CD8-positive, alpha-beta memory T cell (primary cell): ENCODE measurements around the gene EOLA1. TPM values are rescaled to one million over a fixed set of nuclear protein-coding genes. Genes with fewer than 3 reads are reported as not detected.
"Not testable (repeated sequence)": the region's sequence is repeated elsewhere in the genome, so short reads cannot be mapped to it uniquely, and the experiment has no call there.

Experiments used
- CTCF ChIA-PET: fragments of 350-600 bp; sonication (Branson Sonifier 250); formaldehyde crosslinking; loops from one replicate; lab custom pipeline; 2021; ENCODE audit warnings: antibody characterized with exemption; lab: Charles Lee
- POLR2A ChIA-PET: fragments of 350-600 bp; sonication (Branson Sonifier 250); formaldehyde crosslinking; loops from one replicate; lab custom pipeline; 2021; ENCODE audit warnings: antibody characterized with exemption; lab: Charles Lee
- DNase-seq, 5 donors: peaks; one replicate each; pipeline versions ENCODE4 v3.0.0 to v3.0.0-alpha.2; 2020 to 2022; ENCODE audit warnings: mixed read lengths in 1 of 5
- H3K27ac ChIP-seq: one replicate; pipeline ENCODE4 v1.7.0; 2013; ENCODE audit warnings: low read depth, mild to moderate bottlenecking, low read length, moderate library complexity
- H3K27me3 ChIP-seq: 2 replicates; pipeline ENCODE4 v1.7.0; 2013; ENCODE audit warnings: low read length, mild to moderate bottlenecking; ENCODE audit not compliant: insufficient read depth, poor library complexity, severe bottlenecking
- H3K36me3 ChIP-seq: 2 replicates; pipeline ENCODE4 v1.7.0; 2013; ENCODE audit warnings: mild to moderate bottlenecking, low read length, moderate library complexity; ENCODE audit not compliant: insufficient read depth
- H3K4me1 ChIP-seq: 2 replicates; pipeline ENCODE4 v1.7.0; 2013; ENCODE audit warnings: mild to moderate bottlenecking, low read length, moderate library complexity; ENCODE audit not compliant: insufficient read depth
- H3K4me3 ChIP-seq: 2 replicates; pipeline ENCODE4 v1.7.0; 2013; ENCODE audit warnings: mild to moderate bottlenecking, low read length
- H3K9me3 ChIP-seq: 2 replicates; pipeline ENCODE4 v1.7.0; 2013; ENCODE audit warnings: mild to moderate bottlenecking, low read length
- H3K27ac Mint-ChIP-seq, 8 donors: one replicate each; pipeline ENCODE4 v1.8.0; 2020 to 2021; ENCODE audit warnings: mixed read lengths in 8 of 8, mild to moderate bottlenecking in 6 of 8, inconsistent platforms in 3 of 8, moderate library complexity in 3 of 8
- H3K27me3 Mint-ChIP-seq, 2 donors: one replicate each; pipeline ENCODE4 v1.8.0; 2020 to 2021; ENCODE audit warnings: mixed read lengths in 2 of 2, mild to moderate bottlenecking in 1 of 2, moderate library complexity in 1 of 2
- H3K36me3 Mint-ChIP-seq, 3 donors: one replicate each; pipeline ENCODE4 v1.8.0; 2020 to 2021; ENCODE audit warnings: mixed read lengths in 3 of 3, inconsistent platforms in 1 of 3, mild to moderate bottlenecking in 1 of 3
- H3K4me1 Mint-ChIP-seq, 3 donors: one replicate each; pipeline ENCODE4 v1.8.0; 2020 to 2021; ENCODE audit warnings: mixed read lengths in 3 of 3, inconsistent platforms in 1 of 3, mild to moderate bottlenecking in 1 of 3
- H3K4me3 Mint-ChIP-seq, 7 donors: one replicate each; pipeline ENCODE4 v1.8.0; 2020 to 2021; ENCODE audit warnings: mixed read lengths in 7 of 7, mild to moderate bottlenecking in 6 of 7, moderate library complexity in 4 of 7, inconsistent platforms in 2 of 7
- H3K9me3 Mint-ChIP-seq, 5 donors: one replicate each; pipeline ENCODE4 v1.8.0; 2020 to 2022; ENCODE audit warnings: mixed read lengths in 5 of 5, mild to moderate bottlenecking in 3 of 5, moderate library complexity in 2 of 5, inconsistent platforms in 1 of 5
- polyA plus RNA-seq: library from polyadenylated mRNA; unstranded; fragments of 300-500 nt; fragmentation: Illumina TruSeq; gene quantifications from one replicate; pipeline ENCODE4 v1.2.3, GENCODE V29; 2021
- total RNA-seq, 2 experiments: library from RNA; stranded (reverse); gene quantifications; one replicate each; pipeline ENCODE4 v1.2.3, GENCODE V29; 2021

Gene EOLA1
- total and polyA plus RNA-seq, 3 experiments from 2014 or later = 19.9 to 35.3 (median 33.4) TPM

GRCh38 chrX:149498767-149499166 lies 42.0 kb upstream of the EOLA1 start:
- Histone ChIP-seq H3K4me3 (no peak overlapping the region), H3K36me3 (peaks cover 64% of the 10 kb centered on the region), H3K9me3 (no peaks in the 10 kb centered on the region), H3K27me3 (no peaks in the 10 kb centered on the region), H3K4me1 (peaks cover 16% of the 10 kb centered on the region), H3K27ac (no peak overlapping the region)
- no peak for DNase-seq
- H3K4me1 Mint-ChIP-seq = peaks cover 22 to 57% (median 34%) of the 10 kb centered on the region in 3 donors
- H3K4me3 Mint-ChIP-seq = peak overlapping the region in 1 of 7 donors; percentile 29
- peaks cover 4 to 32% (median 4%) of the 10 kb centered on the region in 3 donors for H3K36me3 Mint-ChIP-seq
- peak overlapping the region in 2 of 8 donors; percentile 54 to 99 for H3K27ac Mint-ChIP-seq
- ChIA-PET POLR2A (no interaction called here), CTCF (no interaction called here)
- H3K9me3 Mint-ChIP-seq = no peaks in the 10 kb centered on the region
- H3K27me3 Mint-ChIP-seq = peaks cover 0 to 8% of the 10 kb centered on the region in 2 donors

DNA sequence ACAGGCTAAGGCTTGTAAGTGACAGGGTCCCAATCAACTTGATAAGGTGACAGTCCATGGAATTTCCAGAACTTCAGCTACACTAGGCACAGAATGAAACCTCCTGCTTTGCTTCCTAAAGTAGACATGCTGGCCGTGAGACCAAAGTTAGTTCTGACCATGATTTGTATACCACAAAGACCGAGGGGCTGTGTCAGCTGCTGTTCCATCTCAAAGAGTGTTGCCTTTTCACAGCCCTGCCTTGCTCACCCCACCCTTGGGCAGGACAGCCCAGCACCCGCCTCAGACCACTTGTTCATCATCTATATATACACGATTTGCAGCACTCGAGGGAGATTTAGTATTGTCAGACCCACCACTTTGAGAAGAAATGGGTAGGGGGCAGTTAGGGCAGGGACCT lies 41.0 kb upstream of the EOLA1 start:
- Histone ChIP-seq H3K4me1 (peaks cover 24% of the 10 kb centered on the region), H3K36me3 (peaks cover 56% of the 10 kb centered on the region), H3K9me3 (no peaks in the 10 kb centered on the region), H3K27me3 (no peaks in the 10 kb centered on the region), H3K27ac (no peak overlapping the region), H3K4me3 (no peak overlapping the region)
- H3K9me3 Mint-ChIP-seq = peaks cover 0 to 2% (median 0%) of the 10 kb centered on the region in 5 donors
- H3K4me1 Mint-ChIP-seq = peaks cover 22 to 57% (median 34%) of the 10 kb centered on the region in 3 donors
- no peak for DNase-seq
- ChIA-PET POLR2A (no interaction called here), CTCF (no interaction called here)
- peak overlapping the region in 2 of 7 donors; percentile 41 to 72 for H3K4me3 Mint-ChIP-seq
- peaks cover 4 to 37% (median 4%) of the 10 kb centered on the region in 3 donors for H3K36me3 Mint-ChIP-seq
- H3K27ac Mint-ChIP-seq = peak overlapping the region in 5 of 8 donors; percentile 29 to 99 (median 61)
- H3K27me3 Mint-ChIP-seq = peaks cover 0 to 10% of the 10 kb centered on the region in 2 donors

DNA sequence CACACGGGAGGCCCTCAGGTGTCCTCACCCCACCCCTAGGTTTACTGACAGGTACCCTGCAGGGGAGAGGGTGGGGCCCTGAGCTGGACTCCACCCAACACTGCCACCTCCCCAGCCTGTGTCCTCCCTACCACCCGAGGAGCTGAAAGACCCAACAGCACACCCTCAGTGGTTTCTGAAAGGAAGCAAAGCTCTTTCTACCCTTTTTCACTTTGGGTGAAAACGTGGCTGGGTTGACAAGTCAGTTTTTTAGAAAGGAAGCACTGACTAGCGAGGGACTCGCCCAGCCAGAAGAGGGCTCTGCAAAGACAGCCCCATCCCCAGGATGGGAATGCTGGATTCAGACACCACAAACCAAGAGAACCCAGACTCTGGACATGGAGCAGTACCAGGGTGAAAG lies 37.9 kb upstream of the EOLA1 start:
- H3K27me3 Mint-ChIP-seq = peaks cover 0 to 13% of the 10 kb centered on the region in 2 donors
- Histone ChIP-seq H3K27ac (peak overlapping the region; percentile 99), H3K36me3 (peaks cover 28% of the 10 kb centered on the region), H3K4me1 (peaks cover 33% of the 10 kb centered on the region)
- H3K4me3 ChIP-seq, H3K9me3 ChIP-seq, H3K27me3 ChIP-seq, H3K9me3 Mint-ChIP-seq, POLR2A ChIA-PET, DNase-seq: not testable (repeated sequence)
- peak overlapping the region in 2 of 7 donors; percentile 10 to 39 for H3K4me3 Mint-ChIP-seq
- H3K27ac Mint-ChIP-seq = peak overlapping the region; percentile 61 to 100 (median 88)
- peaks cover 0 to 38% (median 0%) of the 10 kb centered on the region in 3 donors for H3K36me3 Mint-ChIP-seq
- CTCF ChIA-PET = interaction anchor here (1.3 to 3.6 kb wide), 2 partner anchors 10 to 38 kb away, joined by 4 to 25 read pairs; partner anchors contain the start of gene EOLA1
- peaks cover 24 to 46% (median 38%) of the 10 kb centered on the region in 3 donors for H3K4me1 Mint-ChIP-seq

- peak; percentile 38 to 89 (median 69) for DNase-seq
- H3K9me3 Mint-ChIP-seq, H3K27me3 ChIP-seq, H3K4me3 ChIP-seq, H3K9me3 ChIP-seq: not testable (repeated sequence)
- CTCF ChIA-PET = interaction anchor here (1.3 to 3.6 kb wide), 2 partner anchors 9 to 37 kb away, joined by 4 to 25 read pairs; partner anchors contain the start of gene EOLA1
- Mint-ChIP-seq H3K27ac (peak overlapping the region; percentile 94 to 100 (median 99)), H3K36me3 (peaks cover 0 to 38% (median 0%) of the 10 kb centered on the region in 3 donors), H3K27me3 (peaks cover 0 to 14% of the 10 kb centered on the region in 2 donors), H3K4me3 (peak overlapping the region; percentile 86 to 99 (median 93)), H3K4me1 (peaks cover 24 to 41% (median 38%) of the 10 kb centered on the region in 3 donors)
- Histone ChIP-seq H3K27ac (peak overlapping the region; percentile 99), H3K36me3 (peaks cover 23% of the 10 kb centered on the region), H3K4me1 (peaks cover 33% of the 10 kb centered on the region)
- POLR2A ChIA-PET = interaction anchor here (2.2 kb wide), 1 partner anchor 36 kb away, joined by 25 read pairs; the partner anchor contains the start of gene EOLA1
Observed at GRCh38 chrX:149503446-149503845, 37.4 kb upstream of the EOLA1 start.

- Mint-ChIP-seq H3K4me1 (peaks cover 24 to 41% (median 38%) of the 10 kb centered on the region in 3 donors), H3K27me3 (peaks cover 0 to 16% of the 10 kb centered on the region in 2 donors), H3K27ac (peak overlapping the region; percentile 94 to 100 (median 99)), H3K36me3 (peaks cover 0 to 38% (median 0%) of the 10 kb centered on the region in 3 donors), H3K9me3 (peaks cover 0 to 2% (median 0%) of the 10 kb centered on the region in 5 donors), H3K4me3 (peak overlapping the region; percentile 86 to 99 (median 93))
- H3K4me3 ChIP-seq = peak overlapping the region; percentile 85
- H3K36me3 ChIP-seq = peaks cover 18% of the 10 kb centered on the region
- no peaks in the 10 kb centered on the region for H3K27me3 ChIP-seq
- peaks cover 33% of the 10 kb centered on the region for H3K4me1 ChIP-seq
- CTCF ChIA-PET = interaction anchor here (1.3 to 3.6 kb wide), 4 partner anchors 8 to 36 kb away, joined by 3 to 25 read pairs (median 4); partner anchors contain the start of gene EOLA1
- H3K27ac ChIP-seq = peak overlapping the region; percentile 99
- no peaks in the 10 kb centered on the region for H3K9me3 ChIP-seq
- POLR2A ChIA-PET = interaction anchor here (0.5 to 2.6 kb wide), 5 partner anchors 10 to 1192 kb away, joined by 3 to 25 read pairs (median 6); partner anchors contain the start of genes EOLA1 and EOLA2
- peak; percentile 50 to 90 (median 59) for DNase-seq
Observed at GRCh38 chrX:149504226-149504914, 36.4 kb upstream of the EOLA1 start.

DNA sequence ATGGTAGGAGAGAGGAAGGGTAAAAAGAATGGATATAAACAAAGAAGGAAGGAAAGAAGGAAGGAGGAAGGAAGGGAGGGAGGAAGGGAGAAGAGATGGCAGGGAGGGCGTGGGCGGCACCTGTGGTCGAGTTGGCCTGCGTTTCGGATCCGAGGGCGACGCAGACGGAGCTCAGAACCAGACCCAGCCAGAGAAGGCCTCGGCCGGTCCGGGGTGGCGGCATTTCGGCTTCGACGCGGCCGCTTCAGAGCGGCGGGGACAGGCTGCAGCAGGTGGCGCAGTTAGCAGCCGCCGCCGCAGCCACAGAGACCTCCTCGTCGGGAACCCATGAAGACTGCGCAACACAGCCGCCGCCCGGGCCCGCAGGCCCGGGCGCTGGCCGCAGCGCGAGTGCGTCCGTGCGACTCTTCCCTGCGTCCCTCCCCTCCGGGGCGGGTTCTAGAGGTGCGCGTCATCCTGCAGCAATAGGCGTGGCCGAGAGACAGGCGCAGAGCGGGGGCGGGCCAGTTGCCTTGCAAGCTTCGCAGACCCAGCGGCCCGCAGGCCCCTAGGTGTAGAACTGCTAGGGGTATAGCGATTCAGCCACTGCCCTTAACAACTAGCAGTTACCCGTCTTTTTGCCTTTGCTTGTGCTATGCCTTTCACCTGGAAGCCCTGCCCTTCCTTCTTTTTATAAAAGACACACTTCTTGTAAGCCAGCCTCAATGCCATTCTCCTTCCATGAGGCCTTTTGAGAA lies 35.7 kb upstream of the EOLA1 start, which contains the start of gene IDS:
IDS (minus strand) TSS at position 392 of the 737 bp plus-strand sequence; CDS start at position 223, 169 bp downstream.
- DNase-seq = peak; percentile 81 to 95 (median 84)
- Mint-ChIP-seq H3K9me3 (peaks cover 0 to 2% (median 0%) of the 10 kb centered on the region in 5 donors), H3K4me1 (peaks cover 21 to 36% (median 34%) of the 10 kb centered on the region in 3 donors), H3K27ac (peak within 1 kb of the TSS; percentile 94 to 100 (median 99)), H3K36me3 (peaks cover 0 to 33% (median 0%) of the 10 kb centered on the region in 3 donors), H3K27me3 (peaks cover 0 to 16% of the 10 kb centered on the region in 2 donors), H3K4me3 (peak within 1 kb of the TSS; percentile 86 to 99 (median 93))
- peaks cover 18% of the 10 kb centered on the region for H3K36me3 ChIP-seq
- ChIA-PET CTCF (interaction anchor here (1.2 to 3.6 kb wide), 4 partner anchors 9 to 35 kb away, joined by 3 to 25 read pairs (median 4); partner anchors contain the start of gene EOLA1), POLR2A (interaction anchor here (0.5 to 2.6 kb wide), 6 partner anchors 9 to 1593 kb away, joined by 3 to 25 read pairs (median 5); partner anchors contain the start of genes EOLA1, EOLA2 and FMR1)
- H3K4me3 ChIP-seq = peak within 1 kb of the TSS; percentile 85
- H3K9me3 ChIP-seq = no peaks in the 10 kb centered on the region
- no peaks in the 10 kb centered on the region for H3K27me3 ChIP-seq
- peaks cover 33% of the 10 kb centered on the region for H3K4me1 ChIP-seq
- H3K27ac ChIP-seq = peak within 1 kb of the TSS; percentile 99

- Mint-ChIP-seq H3K36me3 (peaks cover 0 to 27% (median 0%) of the 10 kb centered on the region in 3 donors), H3K4me1 (peaks cover 21 to 30% (median 29%) of the 10 kb centered on the region in 3 donors), H3K27ac (peak overlapping the region; percentile 94 to 100 (median 99)), H3K9me3 (peaks cover 0 to 2% (median 0%) of the 10 kb centered on the region in 5 donors), H3K4me3 (peak overlapping the region; percentile 86 to 99 (median 93)), H3K27me3 (peaks cover 0 to 16% of the 10 kb centered on the region in 2 donors)
- Histone ChIP-seq H3K4me3 (peak overlapping the region; percentile 30), H3K4me1 (peaks cover 33% of the 10 kb centered on the region), H3K27me3 (no peaks in the 10 kb centered on the region), H3K9me3 (no peaks in the 10 kb centered on the region), H3K27ac (peak overlapping the region; percentile 99), H3K36me3 (peaks cover 15% of the 10 kb centered on the region)
- ChIA-PET POLR2A (interaction anchor here (0.7 to 2.6 kb wide), 4 partner anchors 17 to 1594 kb away, joined by 4 to 25 read pairs (median 9); partner anchors contain the start of genes EOLA1, EOLA2 and FMR1), CTCF (interaction anchor here (1.2 to 3.6 kb wide), 4 partner anchors 8 to 35 kb away, joined by 3 to 25 read pairs (median 4); partner anchors contain the start of gene EOLA1)
- DNase-seq = no peak
Observed at GRCh38 chrX:149505671-149506070, 35.1 kb upstream of the EOLA1 start.
